GM21447 (cell line): ENCODE measurements around the gene NTRK3.

Source experiments
- ATAC-seq: cut with Tn5 transposase; IDR thresholded peaks from one replicate; pipeline ENCODE4 v1.9.1; 2021; ENCODE audit not compliant: unreplicated experiment

The NTRK3 gene

GRCh38 chr15:87907676-87908446, 348.7 kb downstream of the NTRK3 start:
- ATAC-seq = no peak

GRCh38 chr15:87906444-87906843, 350.1 kb downstream of the NTRK3 start:
- no peak for ATAC-seq

GRCh38 chr15:87902772-87903426, 353.6 kb downstream of the NTRK3 start:
- ATAC-seq = no peak

- no peak for ATAC-seq
Observed at GRCh38 chr15:87901926-87902690, 354.4 kb downstream of the NTRK3 start.

GRCh38 chr15:87901008-87901407, 355.5 kb downstream of the NTRK3 start:
- no peak for ATAC-seq

GRCh38 chr15:87896936-87897335, 359.6 kb downstream of the NTRK3 start:
- ATAC-seq = no peak

- no peak for ATAC-seq
Observed at GRCh38 chr15:87887177-87887576, 369.4 kb downstream of the NTRK3 start.

- no peak for ATAC-seq
Observed at GRCh38 chr15:87881026-87881425, 375.5 kb downstream of the NTRK3 start.

GRCh38 chr15:87877822-87878542, 378.6 kb downstream of the NTRK3 start:
- no peak for ATAC-seq

GRCh38 chr15:87877114-87877810, 379.3 kb downstream of the NTRK3 start:
- no peak for ATAC-seq

GRCh38 chr15:87874896-87875711, 381.4 kb downstream of the NTRK3 start:
- ATAC-seq = no peak

- ATAC-seq = no peak
Observed at GRCh38 chr15:87873516-87873915, 383.0 kb downstream of the NTRK3 start.

GRCh38 chr15:87871731-87872320, 384.7 kb downstream of the NTRK3 start:
- no peak for ATAC-seq

- ATAC-seq = no peak
Observed at GRCh38 chr15:87871258-87871681, 385.3 kb downstream of the NTRK3 start.

GRCh38 chr15:87866961-87867360, 389.6 kb downstream of the NTRK3 start:
- ATAC-seq = no peak

GRCh38 chr15:87863152-87863551, 393.4 kb downstream of the NTRK3 start:
- no peak for ATAC-seq

- ATAC-seq = no peak
Observed at GRCh38 chr15:87860743-87861142, 395.8 kb downstream of the NTRK3 start.

- ATAC-seq = no peak
Observed at GRCh38 chr15:87858651-87859050, 397.9 kb downstream of the NTRK3 start.

GRCh38 chr15:87851497-87851896, 405.0 kb downstream of the NTRK3 start:
- no peak for ATAC-seq
